Stimulated activated naive CD8-positive, alpha-beta T cell treated with anti-CD3 and anti-CD28 coated beads, Interleukin-15, Interleukin-2, amounts not matched to agents 100 U/mL and 50 U/mL, for 24 hours (primary cell): Measurements from ENCODE around the gene SSR4.

Experiments
- ATAC-seq: fragments of 150-1000 bp; cut with Tn5 transposase; one replicate; pipeline ENCODE4 v1.10.0; 2021
- DNase-seq: peaks from one replicate; pipeline ENCODE4 v3.0.0; 2021

SSR4 gene

GRCh38 chrX:153829799-153830639, 35.6 kb downstream of the SSR4 start, which contains the start of gene PDZD4:
Gene PDZD4, minus strand, starts transcription at chrX:153830544. Its CDS starts 246 bp downstream, at chrX:153830298.
- ATAC-seq: no peak
- DNase-seq: no peak

- DNase-seq (no peak), ATAC-seq (no peak)
These were observed 36.4 kb downstream of the SSR4 start for GRCh38 chrX:153830640-153831428.

GRCh38 chrX:153831429-153832150, 37.1 kb downstream of the SSR4 start:
- DNase-seq (no peak), ATAC-seq (no peak)

- DNase-seq (no peak), ATAC-seq (no peak)
These were observed 38.3 kb downstream of the SSR4 start for GRCh38 chrX:153832728-153833127.

GRCh38 chrX:153836921-153837320, 42.5 kb downstream of the SSR4 start:
- no peak for DNase-seq
- ATAC-seq: no peak

- ATAC-seq: no peak
These were observed 50.1 kb downstream of the SSR4 start for GRCh38 chrX:153844509-153845082.

GRCh38 chrX:153845195-153845594, 50.7 kb downstream of the SSR4 start:
- ATAC-seq: no peak

More at GRCh38 chrX:153844509-153845082, 50.1 kb downstream of the SSR4 start:
- no peak for DNase-seq

GRCh38 chrX:153845842-153846241, 51.4 kb downstream of the SSR4 start:
- DNase-seq: no peak
- ATAC-seq: no peak

More at GRCh38 chrX:153845195-153845594, 50.7 kb downstream of the SSR4 start:
- DNase-seq: no peak
